Middle frontal gyrus (tissue), 1 donor: ENCODE results near the gene IVNS1ABP.
"Not testable (repeated sequence)": the region's sequence is repeated elsewhere in the genome, so short reads cannot be mapped to it uniquely, and the experiment has no call there.

ENCODE experiments used
- DNase-seq: peaks from one replicate; pipeline ENCODE4 v3.0.0-alpha.2; 2015; ENCODE audit warnings: low spot score; ENCODE audit errors: extremely low spot score

IVNS1ABP gene

DNA sequence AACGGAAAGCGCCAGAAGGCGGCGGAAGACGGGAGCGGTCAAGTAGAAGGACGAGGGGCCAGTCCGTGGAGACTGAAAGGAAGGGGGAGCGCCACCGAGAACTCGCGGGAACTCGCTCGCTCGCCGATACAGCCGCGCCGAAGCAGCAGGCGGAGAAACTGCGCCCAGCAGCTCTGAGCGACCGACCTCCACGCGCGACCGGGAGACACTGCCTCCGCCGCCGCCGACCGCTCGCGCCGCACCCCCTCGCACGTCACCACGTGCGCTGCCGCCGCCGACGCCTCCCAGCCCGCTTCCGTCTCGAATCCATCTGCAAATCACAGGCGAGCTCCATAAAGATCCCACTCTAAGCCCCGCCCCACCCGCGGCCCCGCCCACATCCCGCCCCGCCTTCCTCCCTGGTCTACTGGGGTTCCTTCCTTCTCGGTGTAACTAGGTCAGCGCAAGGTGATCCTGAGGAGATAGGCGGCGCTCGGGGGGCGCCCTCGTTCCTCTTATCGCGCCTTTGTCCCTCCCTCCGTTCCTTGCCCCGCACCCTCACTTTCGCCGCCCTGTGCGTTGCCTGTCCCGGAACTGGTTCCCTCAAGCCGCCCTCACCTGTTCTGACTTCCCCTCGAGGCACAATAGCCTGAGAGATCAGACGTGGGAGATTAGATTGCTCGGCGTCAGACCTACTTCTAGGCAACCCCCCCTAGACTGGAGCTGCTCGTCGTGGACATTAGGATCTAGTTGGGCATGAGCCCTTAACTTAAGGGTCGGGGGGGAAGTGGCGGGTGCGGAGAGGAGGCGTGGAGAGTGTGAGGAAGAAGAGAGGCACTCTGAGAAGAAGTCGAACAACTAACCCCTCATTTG is at the start of gene IVNS1ABP:
IVNS1ABP (minus strand) TSS at position 210 of the 852 bp plus-strand sequence. CDS start 7,750 bp downstream, outside the sequence.
- peak; percentile 85 for DNase-seq

DNA sequence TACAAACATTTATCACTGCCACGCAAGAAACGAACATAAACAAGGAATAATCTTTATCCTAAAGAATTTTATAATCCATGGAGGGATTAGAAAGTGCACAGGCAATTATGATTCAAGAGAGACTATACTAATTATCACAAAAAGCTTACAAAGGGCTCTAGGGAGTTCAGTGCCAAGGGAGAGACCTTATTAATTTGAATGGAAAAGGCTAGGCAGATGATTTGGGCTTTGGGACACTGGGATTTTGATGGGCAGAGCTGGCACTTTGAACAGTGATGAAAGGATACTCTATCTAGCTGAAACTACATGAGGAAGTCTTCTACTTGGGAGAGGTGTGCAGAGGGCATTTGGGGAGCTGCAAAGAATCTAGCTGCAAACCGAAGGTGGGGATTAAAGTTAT is 48.9 kb upstream of the IVNS1ABP start:
- DNase-seq, result no peak

DNA sequence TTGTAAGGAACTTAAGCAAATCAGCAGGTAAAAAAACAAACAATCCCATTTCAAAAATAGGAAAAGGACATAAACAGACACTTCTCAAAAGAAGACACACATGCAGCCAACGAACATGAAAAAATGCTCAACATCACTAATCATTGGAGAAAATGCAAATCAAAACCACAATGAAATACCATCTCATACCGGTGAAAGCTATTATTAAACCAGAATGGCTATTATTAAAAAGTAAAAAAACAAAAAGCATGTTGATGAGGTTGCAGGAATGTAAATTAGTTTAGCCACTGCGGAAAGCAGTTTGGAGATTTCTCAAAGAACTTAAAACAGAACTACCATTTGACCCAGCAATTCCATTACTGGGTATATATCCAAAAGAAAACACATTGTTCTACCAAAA is 47.5 kb upstream of the IVNS1ABP start:
- not testable (repeated sequence) for DNase-seq

- DNase-seq, result no peak
These were observed 46.2 kb upstream of the IVNS1ABP start for GRCh38 chr1:185363205-185363604.

DNA sequence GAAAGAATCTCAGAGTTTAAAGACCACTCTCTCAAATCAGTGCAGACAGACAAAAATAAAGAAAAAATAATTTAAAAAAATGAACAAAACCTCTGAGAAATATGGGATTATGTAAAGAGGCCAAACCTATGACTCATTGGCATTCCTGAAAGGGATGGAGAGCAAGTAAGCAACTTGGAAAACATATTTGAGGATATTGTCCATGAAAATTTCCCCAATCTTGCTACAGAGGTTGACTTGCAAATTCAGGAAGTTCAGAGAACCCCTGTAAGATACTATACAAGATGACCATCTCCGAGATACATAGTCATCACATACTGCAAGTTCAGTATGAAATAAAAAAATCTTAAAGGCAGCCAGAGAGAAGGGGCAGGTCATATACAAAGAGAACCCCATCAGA is 43.7 kb upstream of the IVNS1ABP start:
- no peak for DNase-seq

DNA sequence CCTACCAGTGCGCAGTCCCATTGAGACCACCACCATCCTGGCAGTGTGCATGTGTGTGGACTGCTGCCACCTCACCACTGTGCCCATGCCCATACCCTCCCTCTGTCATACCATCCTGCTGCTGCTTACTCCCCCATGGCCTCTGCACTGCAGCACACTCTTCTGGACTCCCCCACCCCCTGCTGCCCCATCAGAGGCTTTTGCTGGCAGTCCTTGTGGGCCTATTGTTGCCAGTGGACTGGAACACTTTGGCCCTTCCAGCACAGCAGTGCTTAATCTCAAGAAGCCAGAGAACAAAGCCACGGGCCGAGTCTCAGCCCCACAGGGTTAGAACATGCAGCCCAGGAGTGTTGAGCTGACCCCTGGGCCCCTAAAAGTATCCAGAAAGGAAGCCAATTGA is 41.9 kb upstream of the IVNS1ABP start:
- DNase-seq, result no peak

DNA sequence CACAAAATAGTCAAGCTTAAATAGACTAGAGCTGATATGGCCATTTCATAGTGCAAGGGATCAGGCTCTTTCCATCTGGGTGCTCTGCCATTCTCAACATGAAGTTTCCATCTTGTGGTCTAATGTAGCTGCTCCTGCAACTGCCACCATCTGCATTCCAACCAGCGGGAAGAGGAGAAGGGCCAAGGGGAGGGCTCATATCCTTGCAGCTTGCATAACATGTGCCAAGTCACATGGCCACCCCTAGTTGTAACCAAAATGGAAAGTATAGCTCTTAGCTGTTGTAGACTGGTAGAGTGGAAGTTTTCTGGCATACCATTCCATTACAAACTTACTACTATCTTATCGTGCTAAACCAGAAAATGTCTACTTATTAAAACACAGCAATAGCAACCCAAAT is 38.9 kb upstream of the IVNS1ABP start:
- no peak for DNase-seq

GRCh38 chr1:185353124-185353523 is 36.1 kb upstream of the IVNS1ABP start:
- no peak for DNase-seq

GRCh38 chr1:185351734-185352466 is 34.9 kb upstream of the IVNS1ABP start:
- DNase-seq, result no peak

GRCh38 chr1:185350027-185350442 is 33.0 kb upstream of the IVNS1ABP start:
- DNase-seq, result no peak

DNA sequence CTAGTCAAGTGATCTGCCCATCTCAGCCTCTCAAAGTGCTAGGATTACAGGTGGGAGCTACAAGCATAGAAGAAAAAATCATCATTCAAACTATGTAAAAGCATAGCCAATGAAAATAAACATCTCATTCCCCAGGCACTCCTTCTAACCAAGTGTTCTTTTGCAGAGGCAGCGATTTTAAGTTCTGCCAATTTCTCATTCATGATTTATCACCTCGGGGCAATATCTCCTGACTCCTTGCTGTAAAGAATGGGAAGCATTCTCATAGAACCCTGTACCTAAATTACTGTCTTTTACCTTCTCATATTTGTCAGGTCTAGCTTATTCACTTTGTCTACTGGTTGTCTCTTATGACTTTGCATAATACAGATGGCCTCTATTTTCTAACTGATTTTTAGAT is 32.5 kb upstream of the IVNS1ABP start:
- no peak for DNase-seq

- no peak for DNase-seq
These were observed 31.9 kb upstream of the IVNS1ABP start for GRCh38 chr1:185348985-185349384.

DNA sequence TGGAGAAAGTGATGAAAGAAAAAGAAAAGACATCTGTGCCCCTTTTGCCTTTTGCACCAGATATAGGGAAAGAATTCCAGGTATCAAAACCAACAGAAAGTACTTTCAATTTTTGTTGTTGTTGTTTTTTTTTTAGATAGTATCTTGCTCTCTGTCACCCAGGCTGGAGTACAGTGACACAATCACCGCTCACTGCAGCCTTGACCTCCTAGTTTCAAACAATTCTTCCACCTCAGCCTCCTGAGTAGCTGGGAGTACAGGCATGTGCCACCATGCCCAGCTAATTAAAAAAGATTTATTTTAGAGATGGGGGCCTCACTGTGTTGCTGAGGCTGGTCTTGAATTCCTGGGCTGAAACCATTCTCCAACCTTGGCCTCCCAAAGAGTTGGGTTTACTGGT is 31.3 kb upstream of the IVNS1ABP start:
- DNase-seq, result no peak

GRCh38 chr1:185345913-185346720 is 29.1 kb upstream of the IVNS1ABP start:
- no peak for DNase-seq

DNA sequence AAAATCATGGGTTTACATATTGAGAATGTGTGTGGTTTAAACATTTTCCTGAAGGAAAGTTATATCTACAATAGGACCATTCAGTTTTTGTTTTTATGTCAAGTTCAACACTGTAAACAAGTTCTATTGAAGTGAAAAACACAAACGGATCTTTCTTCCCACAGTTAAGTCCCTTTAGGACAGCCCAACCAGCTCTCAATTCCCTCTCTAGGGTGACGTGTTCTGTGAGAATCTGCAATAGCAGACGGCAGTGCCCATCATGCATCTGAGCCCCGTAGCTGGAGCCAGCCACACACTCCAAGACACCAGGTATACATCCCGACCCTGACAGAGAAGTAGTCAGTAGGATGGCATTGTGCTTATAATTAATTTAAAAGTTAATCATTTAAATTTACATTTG is 26.3 kb upstream of the IVNS1ABP start:
- DNase-seq, result no peak

DNA sequence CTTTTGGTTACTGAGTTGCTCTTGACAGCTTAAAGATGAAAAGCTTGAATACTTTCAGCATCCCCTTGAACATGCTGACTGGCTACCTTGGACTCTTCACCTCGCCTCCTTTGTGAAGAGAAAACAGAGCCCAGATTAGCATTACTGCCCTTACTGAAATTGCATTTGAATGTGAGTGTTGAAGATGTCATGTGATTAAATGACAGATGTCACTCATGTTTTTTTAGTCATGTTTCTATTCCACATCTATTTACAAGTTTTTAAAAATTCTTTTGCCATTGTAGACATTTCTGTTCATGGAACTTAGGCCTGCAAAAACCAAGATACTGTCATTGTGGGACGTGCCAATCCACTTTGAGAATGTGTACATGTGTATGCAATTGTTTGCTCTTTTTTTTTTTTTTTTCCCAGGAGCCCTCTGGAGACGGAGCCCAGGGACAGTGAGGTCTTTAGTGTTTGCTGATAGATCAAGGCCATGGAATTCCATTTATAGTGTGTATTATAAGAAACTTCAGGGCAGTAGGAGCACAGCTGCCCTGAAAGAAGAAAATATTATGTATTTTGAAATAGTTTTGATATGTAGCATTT is 25.7 kb upstream of the IVNS1ABP start:
- no peak for DNase-seq

DNA sequence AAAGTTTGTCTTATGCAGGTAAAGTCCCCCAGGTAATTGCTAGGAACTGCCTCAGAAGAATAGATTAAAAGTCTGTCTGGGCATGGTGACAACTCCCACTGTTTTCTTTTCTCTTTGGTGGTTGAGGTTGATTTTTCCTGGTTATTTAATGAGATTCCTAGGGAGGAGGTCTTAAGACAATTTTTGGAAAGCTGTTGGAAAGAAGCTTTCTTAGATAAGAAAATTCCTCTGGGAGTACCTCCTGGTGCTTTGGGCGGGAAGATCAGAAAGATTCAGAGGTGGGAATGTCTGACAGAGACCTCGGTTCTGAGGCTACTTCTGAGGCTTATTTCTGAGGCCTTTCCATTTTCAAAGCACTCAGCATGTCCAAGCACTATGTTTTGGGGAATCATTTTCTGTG is 25.0 kb upstream of the IVNS1ABP start:
- DNase-seq, result no peak

DNA sequence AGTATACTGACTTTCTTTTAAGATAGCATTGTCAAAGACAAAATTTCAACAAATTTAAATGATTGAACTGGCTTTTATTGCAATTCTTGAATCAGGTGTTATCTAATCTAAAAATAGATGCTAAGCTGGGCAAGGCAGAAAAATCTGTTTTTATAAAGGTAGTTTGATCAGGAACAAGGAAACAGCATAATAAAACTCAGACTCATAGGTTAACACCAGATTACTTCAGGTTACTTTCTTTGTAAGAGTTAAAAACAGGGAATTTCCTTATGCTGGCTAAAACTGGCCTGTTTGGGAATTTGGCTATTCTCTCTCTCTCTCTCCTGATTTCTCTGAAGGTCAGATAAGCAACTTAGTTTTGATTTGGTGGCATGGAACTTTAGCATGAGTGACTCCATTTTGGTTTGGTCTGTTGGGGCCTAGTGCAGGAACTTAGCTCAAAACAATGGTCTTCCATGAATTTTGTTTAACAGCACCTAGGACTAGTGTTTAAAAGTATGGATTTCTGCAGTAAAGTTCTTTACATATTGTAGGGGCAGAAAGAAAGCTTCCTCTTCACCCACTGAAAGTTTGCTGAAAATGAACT is 24.2 kb upstream of the IVNS1ABP start:
- DNase-seq, result no peak

- no peak for DNase-seq
These were observed 21.9 kb upstream of the IVNS1ABP start for GRCh38 chr1:185338719-185339622.

DNA sequence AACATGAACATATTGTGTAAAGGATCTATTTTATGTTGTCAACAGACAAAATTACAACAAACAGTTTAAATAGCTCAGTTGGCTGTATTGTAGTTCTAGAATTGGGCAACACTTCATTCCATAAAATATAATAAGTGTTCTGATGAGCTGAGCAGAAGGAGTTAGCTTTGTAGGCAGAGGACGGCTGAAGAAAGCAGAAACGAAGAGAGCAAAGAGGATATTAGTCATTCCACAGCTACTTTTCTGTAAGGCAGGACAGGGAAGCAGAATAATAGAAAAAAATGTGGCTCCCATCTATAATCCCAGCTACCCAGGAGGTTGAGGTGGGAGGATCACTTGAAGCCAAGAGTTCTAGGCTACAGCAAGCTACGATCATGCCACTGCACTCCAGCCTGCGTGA is 20.2 kb upstream of the IVNS1ABP start:
- no peak for DNase-seq
